GM12878 (cell line): ENCODE data around the gene TMTC1. TPM values are rescaled to one million over a fixed set of nuclear protein-coding genes. Genes with fewer than 3 reads are reported as not detected.

Experiments
- ATF7 ChIP-seq: fragments of 450-650 bp; IDR thresholded peaks from 2 replicates; pipeline ENCODE4 v1.6.1; 2016; ENCODE audit warnings: low read depth, mild to moderate bottlenecking
- BCL11A ChIP-seq: IDR thresholded peaks from 2 replicates; pipeline ENCODE4 v1.6.1; 2011; ENCODE audit warnings: low read depth, low read length
- ESRRA ChIP-seq: IDR thresholded peaks from 2 replicates; pipeline ENCODE4 v1.6.1; 2012; ENCODE audit warnings: mild to moderate bottlenecking, low read length, improper control_type of control experiment
- NBN ChIP-seq: fragments of 450-650 bp; IDR thresholded peaks from 2 replicates; pipeline ENCODE4 v1.6.1; 2016
- NFYA ChIP-seq: IDR thresholded peaks from 2 replicates; pipeline ENCODE4 v1.6.1; 2011; ENCODE audit warnings: low read depth, mild to moderate bottlenecking, low read length, improper control_type of control experiment, borderline replicate concordance
- PAX5 ChIP-seq: IDR thresholded peaks from 2 replicates; pipeline ENCODE4 v1.6.1; 2011; ENCODE audit warnings: low read depth, low read length, borderline replicate concordance
- RAD21 ChIP-seq: IDR thresholded peaks from 2 replicates; pipeline ENCODE4 v1.6.1; 2011; ENCODE audit warnings: mild to moderate bottlenecking, low read depth, low read length, moderate library complexity; ENCODE audit not compliant: insufficient read depth
- RELA ChIP-seq: fragments of 450-650 bp; IDR thresholded peaks from 2 replicates; pipeline ENCODE4 v1.8.0; 2014; ENCODE audit warnings: borderline replicate concordance; ENCODE audit not compliant: partially characterized antibody
- SMAD5 ChIP-seq: IDR thresholded peaks from 2 replicates; pipeline ENCODE4 v1.6.1; 2016; ENCODE audit warnings: antibody characterized with exemption, low read depth
- SMARCA5 ChIP-seq: fragments of 450-650 bp; IDR thresholded peaks from 2 replicates; pipeline ENCODE4 v1.6.1; 2017; ENCODE audit warnings: mild to moderate bottlenecking
- SRF ChIP-seq, 2 experiments: IDR thresholded peaks; 2 replicates each; pipeline ENCODE4 v1.6.1; 2011; ENCODE audit warnings: low read depth in 2 of 2, low read length in 2 of 2, mild to moderate bottlenecking in 1 of 2, moderate library complexity in 1 of 2
- SUPT20H ChIP-seq: IDR thresholded peaks from 2 replicates; pipeline ENCODE4 v1.6.1; 2011; ENCODE audit warnings: low read depth, mild to moderate bottlenecking, low read length, moderate library complexity, borderline replicate concordance; ENCODE audit not compliant: control insufficient read depth
- SUZ12 ChIP-seq: fragments of 200-600 bp; sonication (generic); IDR thresholded peaks from one replicate; pipeline ENCODE4 v1.6.1; 2018; ENCODE audit warnings: antibody characterized with exemption, mild to moderate bottlenecking; ENCODE audit not compliant: unreplicated experiment
- TAF1 ChIP-seq: IDR thresholded peaks from 2 replicates; pipeline ENCODE4 v1.6.1; 2011; ENCODE audit warnings: mild to moderate bottlenecking, low read depth, low read length, borderline replicate concordance
- ZNF384 ChIP-seq: IDR thresholded peaks from 2 replicates; pipeline ENCODE4 v1.6.1; 2012; ENCODE audit warnings: low read depth, mild to moderate bottlenecking, low read length, improper control_type of control experiment, borderline replicate concordance
- polyA plus RNA-seq, 11 experiments: library from polyadenylated mRNA; depleted of rRNA in 4 of 11; unstranded in 6 of 11; stranded (reverse) in 5 of 11; fragments of >200 nt; fragmentation: Nextera tagmentation in 4 of 11; fragmentation: Illumina TruSeq in 1 of 11; extraction: Ambion mirVana in 4 of 11; extraction: Trizol in 1 of 11; gene quantifications; 1 replicate in 1 of 11; 2 replicates in 10 of 11; pipeline versions ENCODE4 v1.2.1 to v1.2.3, GENCODE V29; 2011 to 2016; ENCODE audit warnings: inconsistent platforms in 2 of 11, missing spikeins in 2 of 11, low read depth in 1 of 11
- total RNA-seq, 4 experiments: library from RNA; depleted of rRNA in 3 of 4; stranded (reverse); fragments of >200 nt in 3 of 4; fragmentation: Illumina TruSeq in 1 of 4; extraction: Trizol in 1 of 4; gene quantifications; 2 replicates each; pipeline versions ENCODE4 v1.2.1 to v1.2.3, GENCODE V29; 2013 to 2021
- TF ChIP-seq, protein P1 (sequence below): fragments of 450-650 bp; formaldehyde crosslinking; IDR thresholded peaks from 2 replicates; pipeline ENCODE4 v1.5.0; 2022; ENCODE audit warnings: mild to moderate bottlenecking, missing genetic modification characterization
- TF ChIP-seq, protein P2 (sequence below): fragments of 450-650 bp; IDR thresholded peaks from 2 replicates; pipeline ENCODE4 v1.6.1; 2017; ENCODE audit warnings: antibody characterized with exemption, mild to moderate bottlenecking, moderate library complexity
- TF ChIP-seq, protein P3 (sequence below): fragments of 450-650 bp; IDR thresholded peaks from 2 replicates; pipeline ENCODE4 v1.6.1; 2016; ENCODE audit warnings: mild to moderate bottlenecking
- TF ChIP-seq, protein P4 (sequence below): fragments of 150-350 bp; IDR thresholded peaks from 2 replicates; pipeline ENCODE4 v1.6.1; 2016; ENCODE audit warnings: low read depth, low read length

TMTC1 gene
- total and polyA plus RNA-seq, 10 of the 15 experiments (the other 5 are each of a cell fraction or from before 2014, with no cell fraction given): 0.10 to 20.9 (median 0.57) TPM

DNA sequence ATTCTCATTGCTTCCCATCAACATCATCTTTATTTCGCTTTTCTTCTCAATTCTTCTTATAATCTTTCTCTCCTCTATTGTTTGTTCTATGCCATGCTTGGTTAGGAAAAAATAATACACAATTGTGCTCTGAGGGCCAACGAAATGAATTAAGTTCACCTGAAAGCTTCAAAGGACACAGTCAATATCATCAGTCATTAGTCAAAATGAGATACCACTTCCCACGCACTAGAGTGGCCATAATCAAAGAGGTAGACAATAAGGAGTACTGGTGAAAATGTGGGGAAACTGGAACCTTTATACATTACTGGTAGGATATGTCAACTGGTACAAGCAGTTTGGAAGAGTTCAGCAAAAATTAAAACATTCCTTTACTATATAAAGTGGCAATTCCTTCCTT lies 91.5 kb downstream of the TMTC1 start (continued):
- TF ChIP-seq, protein P1, sequence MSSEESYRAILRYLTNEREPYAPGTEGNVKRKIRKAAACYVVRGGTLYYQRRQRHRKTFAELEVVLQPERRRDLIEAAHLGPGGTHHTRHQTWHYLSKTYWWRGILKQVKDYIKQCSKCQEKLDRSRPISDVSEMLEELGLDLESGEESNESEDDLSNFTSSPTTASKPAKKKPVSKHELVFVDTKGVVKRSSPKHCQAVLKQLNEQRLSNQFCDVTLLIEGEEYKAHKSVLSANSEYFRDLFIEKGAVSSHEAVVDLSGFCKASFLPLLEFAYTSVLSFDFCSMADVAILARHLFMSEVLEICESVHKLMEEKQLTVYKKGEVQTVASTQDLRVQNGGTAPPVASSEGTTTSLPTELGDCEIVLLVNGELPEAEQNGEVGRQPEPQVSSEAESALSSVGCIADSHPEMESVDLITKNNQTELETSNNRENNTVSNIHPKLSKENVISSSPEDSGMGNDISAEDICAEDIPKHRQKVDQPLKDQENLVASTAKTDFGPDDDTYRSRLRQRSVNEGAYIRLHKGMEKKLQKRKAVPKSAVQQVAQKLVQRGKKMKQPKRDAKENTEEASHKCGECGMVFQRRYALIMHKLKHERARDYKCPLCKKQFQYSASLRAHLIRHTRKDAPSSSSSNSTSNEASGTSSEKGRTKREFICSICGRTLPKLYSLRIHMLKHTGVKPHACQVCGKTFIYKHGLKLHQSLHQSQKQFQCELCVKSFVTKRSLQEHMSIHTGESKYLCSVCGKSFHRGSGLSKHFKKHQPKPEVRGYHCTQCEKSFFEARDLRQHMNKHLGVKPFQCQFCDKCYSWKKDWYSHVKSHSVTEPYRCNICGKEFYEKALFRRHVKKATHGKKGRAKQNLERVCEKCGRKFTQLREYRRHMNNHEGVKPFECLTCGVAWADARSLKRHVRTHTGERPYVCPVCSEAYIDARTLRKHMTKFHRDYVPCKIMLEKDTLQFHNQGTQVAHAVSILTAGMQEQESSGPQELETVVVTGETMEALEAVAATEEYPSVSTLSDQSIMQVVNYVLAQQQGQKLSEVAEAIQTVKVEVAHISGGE (CRISPR knock-in tag): no peak
- TF ChIP-seq BCL11A (peak; percentile 89), SRF (IDR thresholded peaks at IDR 0.05; ENCODE audit: low read depth in 2 of 2, low read length in 2 of 2) (no peak), NFYA (no peak), SMAD5 (no peak), SUPT20H (no peak), RELA (no peak), ZNF384 (no peak), NBN (no peak; the same call in 1 of the 2 replicates), ATF7 (peak; percentile 58), SMARCA5 (no peak), SUZ12 (no peak), PAX5 (peak; percentile 30; the same call in 1 of the 2 replicates), RAD21 (no peak), ESRRA (no peak), TAF1 (no peak)
- TF ChIP-seq, protein P2, sequence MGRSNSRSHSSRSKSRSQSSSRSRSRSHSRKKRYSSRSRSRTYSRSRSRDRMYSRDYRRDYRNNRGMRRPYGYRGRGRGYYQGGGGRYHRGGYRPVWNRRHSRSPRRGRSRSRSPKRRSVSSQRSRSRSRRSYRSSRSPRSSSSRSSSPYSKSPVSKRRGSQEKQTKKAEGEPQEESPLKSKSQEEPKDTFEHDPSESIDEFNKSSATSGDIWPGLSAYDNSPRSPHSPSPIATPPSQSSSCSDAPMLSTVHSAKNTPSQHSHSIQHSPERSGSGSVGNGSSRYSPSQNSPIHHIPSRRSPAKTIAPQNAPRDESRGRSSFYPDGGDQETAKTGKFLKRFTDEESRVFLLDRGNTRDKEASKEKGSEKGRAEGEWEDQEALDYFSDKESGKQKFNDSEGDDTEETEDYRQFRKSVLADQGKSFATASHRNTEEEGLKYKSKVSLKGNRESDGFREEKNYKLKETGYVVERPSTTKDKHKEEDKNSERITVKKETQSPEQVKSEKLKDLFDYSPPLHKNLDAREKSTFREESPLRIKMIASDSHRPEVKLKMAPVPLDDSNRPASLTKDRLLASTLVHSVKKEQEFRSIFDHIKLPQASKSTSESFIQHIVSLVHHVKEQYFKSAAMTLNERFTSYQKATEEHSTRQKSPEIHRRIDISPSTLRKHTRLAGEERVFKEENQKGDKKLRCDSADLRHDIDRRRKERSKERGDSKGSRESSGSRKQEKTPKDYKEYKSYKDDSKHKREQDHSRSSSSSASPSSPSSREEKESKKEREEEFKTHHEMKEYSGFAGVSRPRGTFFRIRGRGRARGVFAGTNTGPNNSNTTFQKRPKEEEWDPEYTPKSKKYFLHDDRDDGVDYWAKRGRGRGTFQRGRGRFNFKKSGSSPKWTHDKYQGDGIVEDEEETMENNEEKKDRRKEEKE: no peak
- TF ChIP-seq, protein P3, sequence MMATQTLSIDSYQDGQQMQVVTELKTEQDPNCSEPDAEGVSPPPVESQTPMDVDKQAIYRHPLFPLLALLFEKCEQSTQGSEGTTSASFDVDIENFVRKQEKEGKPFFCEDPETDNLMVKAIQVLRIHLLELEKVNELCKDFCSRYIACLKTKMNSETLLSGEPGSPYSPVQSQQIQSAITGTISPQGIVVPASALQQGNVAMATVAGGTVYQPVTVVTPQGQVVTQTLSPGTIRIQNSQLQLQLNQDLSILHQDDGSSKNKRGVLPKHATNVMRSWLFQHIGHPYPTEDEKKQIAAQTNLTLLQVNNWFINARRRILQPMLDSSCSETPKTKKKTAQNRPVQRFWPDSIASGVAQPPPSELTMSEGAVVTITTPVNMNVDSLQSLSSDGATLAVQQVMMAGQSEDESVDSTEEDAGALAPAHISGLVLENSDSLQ: 0 out of 2 replicates have a peak, but pooled peaks have one; percentile 14
- TF ChIP-seq, protein P4, sequence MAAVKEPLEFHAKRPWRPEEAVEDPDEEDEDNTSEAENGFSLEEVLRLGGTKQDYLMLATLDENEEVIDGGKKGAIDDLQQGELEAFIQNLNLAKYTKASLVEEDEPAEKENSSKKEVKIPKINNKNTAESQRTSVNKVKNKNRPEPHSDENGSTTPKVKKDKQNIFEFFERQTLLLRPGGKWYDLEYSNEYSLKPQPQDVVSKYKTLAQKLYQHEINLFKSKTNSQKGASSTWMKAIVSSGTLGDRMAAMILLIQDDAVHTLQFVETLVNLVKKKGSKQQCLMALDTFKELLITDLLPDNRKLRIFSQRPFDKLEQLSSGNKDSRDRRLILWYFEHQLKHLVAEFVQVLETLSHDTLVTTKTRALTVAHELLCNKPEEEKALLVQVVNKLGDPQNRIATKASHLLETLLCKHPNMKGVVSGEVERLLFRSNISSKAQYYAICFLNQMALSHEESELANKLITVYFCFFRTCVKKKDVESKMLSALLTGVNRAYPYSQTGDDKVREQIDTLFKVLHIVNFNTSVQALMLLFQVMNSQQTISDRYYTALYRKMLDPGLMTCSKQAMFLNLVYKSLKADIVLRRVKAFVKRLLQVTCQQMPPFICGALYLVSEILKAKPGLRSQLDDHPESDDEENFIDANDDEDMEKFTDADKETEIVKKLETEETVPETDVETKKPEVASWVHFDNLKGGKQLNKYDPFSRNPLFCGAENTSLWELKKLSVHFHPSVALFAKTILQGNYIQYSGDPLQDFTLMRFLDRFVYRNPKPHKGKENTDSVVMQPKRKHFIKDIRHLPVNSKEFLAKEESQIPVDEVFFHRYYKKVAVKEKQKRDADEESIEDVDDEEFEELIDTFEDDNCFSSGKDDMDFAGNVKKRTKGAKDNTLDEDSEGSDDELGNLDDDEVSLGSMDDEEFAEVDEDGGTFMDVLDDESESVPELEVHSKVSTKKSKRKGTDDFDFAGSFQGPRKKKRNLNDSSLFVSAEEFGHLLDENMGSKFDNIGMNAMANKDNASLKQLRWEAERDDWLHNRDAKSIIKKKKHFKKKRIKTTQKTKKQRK: no peak
